ENCODE measurements around the gene DNAI4.

DNA sequence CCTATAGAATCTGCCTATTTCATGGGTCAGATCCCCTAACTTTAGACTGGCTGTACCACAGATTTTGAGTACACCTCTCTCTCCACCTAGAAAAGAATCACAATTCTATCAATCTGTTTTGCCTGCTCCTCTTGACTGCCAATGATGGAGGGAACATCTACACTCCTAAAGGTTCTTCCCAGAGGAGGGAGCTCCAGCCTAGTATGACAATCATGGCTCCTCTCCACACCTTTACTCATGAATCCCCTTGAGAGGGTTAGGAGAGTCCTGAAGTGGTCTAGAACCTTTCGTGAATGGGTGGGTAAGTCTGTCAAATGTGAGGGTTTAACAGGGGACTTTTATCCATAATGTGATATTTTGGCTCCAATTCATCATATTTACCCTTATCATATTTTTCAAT lies 48.0 kb downstream of the DNAI4 start:
- TF ChIP-seq, protein P1, sequence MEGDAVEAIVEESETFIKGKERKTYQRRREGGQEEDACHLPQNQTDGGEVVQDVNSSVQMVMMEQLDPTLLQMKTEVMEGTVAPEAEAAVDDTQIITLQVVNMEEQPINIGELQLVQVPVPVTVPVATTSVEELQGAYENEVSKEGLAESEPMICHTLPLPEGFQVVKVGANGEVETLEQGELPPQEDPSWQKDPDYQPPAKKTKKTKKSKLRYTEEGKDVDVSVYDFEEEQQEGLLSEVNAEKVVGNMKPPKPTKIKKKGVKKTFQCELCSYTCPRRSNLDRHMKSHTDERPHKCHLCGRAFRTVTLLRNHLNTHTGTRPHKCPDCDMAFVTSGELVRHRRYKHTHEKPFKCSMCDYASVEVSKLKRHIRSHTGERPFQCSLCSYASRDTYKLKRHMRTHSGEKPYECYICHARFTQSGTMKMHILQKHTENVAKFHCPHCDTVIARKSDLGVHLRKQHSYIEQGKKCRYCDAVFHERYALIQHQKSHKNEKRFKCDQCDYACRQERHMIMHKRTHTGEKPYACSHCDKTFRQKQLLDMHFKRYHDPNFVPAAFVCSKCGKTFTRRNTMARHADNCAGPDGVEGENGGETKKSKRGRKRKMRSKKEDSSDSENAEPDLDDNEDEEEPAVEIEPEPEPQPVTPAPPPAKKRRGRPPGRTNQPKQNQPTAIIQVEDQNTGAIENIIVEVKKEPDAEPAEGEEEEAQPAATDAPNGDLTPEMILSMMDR (IDR thresholded peaks at IDR 0.05; ENCODE audit: extremely low read depth in 1 of 2, insufficient read depth in 1 of 2, low read depth in 1 of 2, low read length in 2 of 2), result no peak
- TF ChIP-seq POLR2AphosphoS5 (IDR thresholded peaks at IDR 0.05; ENCODE audit: insufficient read depth, low read depth, low read length), result no peak

All from endothelial cell of umbilical vein (primary cell).